Measurements from ENCODE around the gene POLDIP2.
A peak's percentile ranks its signal among the peaks of the same experiment; 100 is the strongest.

The POLDIP2 gene

GRCh38 chr17:28346199-28346580 is 11.1 kb downstream of the POLDIP2 start:
- peaks cover 72% of the 10 kb centered on the region for H3K36me3 ChIP-seq (replicated peaks)
- no peaks in the 10 kb centered on the region for H3K27me3 ChIP-seq (replicated peaks)
- TF ChIP-seq, protein P1, sequence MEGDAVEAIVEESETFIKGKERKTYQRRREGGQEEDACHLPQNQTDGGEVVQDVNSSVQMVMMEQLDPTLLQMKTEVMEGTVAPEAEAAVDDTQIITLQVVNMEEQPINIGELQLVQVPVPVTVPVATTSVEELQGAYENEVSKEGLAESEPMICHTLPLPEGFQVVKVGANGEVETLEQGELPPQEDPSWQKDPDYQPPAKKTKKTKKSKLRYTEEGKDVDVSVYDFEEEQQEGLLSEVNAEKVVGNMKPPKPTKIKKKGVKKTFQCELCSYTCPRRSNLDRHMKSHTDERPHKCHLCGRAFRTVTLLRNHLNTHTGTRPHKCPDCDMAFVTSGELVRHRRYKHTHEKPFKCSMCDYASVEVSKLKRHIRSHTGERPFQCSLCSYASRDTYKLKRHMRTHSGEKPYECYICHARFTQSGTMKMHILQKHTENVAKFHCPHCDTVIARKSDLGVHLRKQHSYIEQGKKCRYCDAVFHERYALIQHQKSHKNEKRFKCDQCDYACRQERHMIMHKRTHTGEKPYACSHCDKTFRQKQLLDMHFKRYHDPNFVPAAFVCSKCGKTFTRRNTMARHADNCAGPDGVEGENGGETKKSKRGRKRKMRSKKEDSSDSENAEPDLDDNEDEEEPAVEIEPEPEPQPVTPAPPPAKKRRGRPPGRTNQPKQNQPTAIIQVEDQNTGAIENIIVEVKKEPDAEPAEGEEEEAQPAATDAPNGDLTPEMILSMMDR (IDR thresholded peaks at IDR 0.05; ENCODE audit: low read depth, low read length, missing control alignments): no peak
- no peak overlapping the region for H3K4me3 ChIP-seq (ENCODE audit: low read depth, low read length)
- peak overlapping the region; percentile 64 for H3K27ac ChIP-seq
- no peak for DNase-seq
- in situ Hi-C loops (cut with HindIII; ENCODE audit: low pct_ligation_motif_present, low sequenced_read_pairs): no loop called here

DNA sequence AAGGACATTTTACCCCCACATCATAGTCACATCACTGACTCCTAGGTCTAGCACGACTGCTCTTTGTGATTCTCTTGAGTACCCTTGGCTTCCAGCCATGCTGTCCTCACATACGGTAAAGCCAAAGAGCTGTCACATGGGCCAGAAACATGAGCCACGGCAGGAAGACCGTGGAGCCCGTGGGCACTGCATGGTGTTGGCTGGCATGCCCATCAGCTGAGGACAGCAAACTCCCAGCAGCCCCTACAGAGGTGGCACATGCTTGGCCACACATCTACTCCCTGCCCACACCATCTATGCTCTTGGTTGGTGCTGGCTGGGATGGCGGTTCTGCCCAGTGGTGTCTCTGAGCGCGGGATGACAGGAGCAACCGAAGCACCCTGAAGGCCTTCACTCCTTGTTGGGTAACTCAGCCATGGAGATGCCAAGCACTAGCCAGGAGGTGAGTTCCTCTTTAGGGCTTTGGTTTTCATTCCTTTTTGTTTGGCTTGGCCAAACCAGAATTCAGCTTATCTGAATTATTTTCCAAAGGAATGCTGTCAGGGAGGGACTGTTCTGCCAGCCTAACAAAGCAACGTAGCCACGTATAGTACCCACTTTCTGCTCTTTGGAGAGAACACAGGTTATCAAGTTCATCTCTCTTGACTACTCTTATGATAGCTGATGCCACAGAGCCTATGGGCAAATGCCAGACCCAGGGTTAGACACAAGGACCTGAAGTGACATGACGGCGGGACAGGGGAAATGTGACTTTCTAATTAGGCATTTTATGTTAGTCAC is 11.7 kb downstream of the POLDIP2 start:
- in situ Hi-C loops (cut with HindIII; ENCODE audit: low pct_ligation_motif_present, low sequenced_read_pairs): no loop called here
- H3K4me3 ChIP-seq (ENCODE audit: low read depth, low read length): no peak overlapping the region
- no peak for DNase-seq
- TF ChIP-seq, protein P1 (IDR thresholded peaks at IDR 0.05; ENCODE audit: low read depth, low read length, missing control alignments): no peak
- H3K27me3 ChIP-seq (replicated peaks): no peaks in the 10 kb centered on the region
- H3K27ac ChIP-seq: peak overlapping the region; percentile 64
- peaks cover 71% of the 10 kb centered on the region for H3K36me3 ChIP-seq (replicated peaks)

DNA sequence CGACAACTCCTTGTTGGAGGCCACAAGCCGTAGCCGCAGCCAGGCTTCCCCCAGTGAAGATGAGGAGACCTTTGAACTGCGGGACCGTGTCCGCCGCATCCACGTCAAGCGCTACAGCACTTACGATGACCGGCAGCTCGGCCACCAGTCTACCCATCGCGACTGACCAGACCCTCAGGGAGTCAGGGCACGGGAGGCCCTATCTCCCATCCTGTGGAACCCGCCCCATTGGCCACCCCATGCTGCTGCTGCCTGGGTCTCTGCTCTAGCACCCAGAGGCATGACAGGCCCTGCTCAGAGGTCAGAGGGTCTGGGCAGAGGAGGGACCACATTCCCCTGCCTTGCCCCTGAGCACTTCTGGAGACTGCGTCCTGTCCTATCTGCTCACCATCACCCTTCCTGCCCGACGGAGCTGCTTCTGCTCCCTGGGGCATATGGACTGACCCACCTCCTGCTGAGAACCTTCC is 12.9 kb downstream of the POLDIP2 start:
- TF ChIP-seq, protein P1 (IDR thresholded peaks at IDR 0.05; ENCODE audit: low read depth, low read length, missing control alignments): no peak
- in situ Hi-C loops (cut with HindIII; ENCODE audit: low pct_ligation_motif_present, low sequenced_read_pairs): no loop called here
- Histone ChIP-seq H3K27me3 (replicated peaks) (no peaks in the 10 kb centered on the region), H3K36me3 (replicated peaks) (peaks cover 72% of the 10 kb centered on the region), H3K27ac (no peak overlapping the region), H3K4me3 (ENCODE audit: low read depth, low read length) (no peak overlapping the region)
- no peak for DNase-seq

GRCh38 chr17:28344011-28344410 is 13.3 kb downstream of the POLDIP2 start:
- DNase-seq: no peak
- TF ChIP-seq, protein P1 (IDR thresholded peaks at IDR 0.05; ENCODE audit: low read depth, low read length, missing control alignments): no peak
- in situ Hi-C loops (cut with HindIII; ENCODE audit: low pct_ligation_motif_present, low sequenced_read_pairs): no loop called here
- H3K4me3 ChIP-seq (ENCODE audit: low read depth, low read length): no peak overlapping the region
- H3K36me3 ChIP-seq (replicated peaks): peaks cover 72% of the 10 kb centered on the region
- H3K27ac ChIP-seq: no peak overlapping the region
- H3K27me3 ChIP-seq (replicated peaks): no peaks in the 10 kb centered on the region

DNA sequence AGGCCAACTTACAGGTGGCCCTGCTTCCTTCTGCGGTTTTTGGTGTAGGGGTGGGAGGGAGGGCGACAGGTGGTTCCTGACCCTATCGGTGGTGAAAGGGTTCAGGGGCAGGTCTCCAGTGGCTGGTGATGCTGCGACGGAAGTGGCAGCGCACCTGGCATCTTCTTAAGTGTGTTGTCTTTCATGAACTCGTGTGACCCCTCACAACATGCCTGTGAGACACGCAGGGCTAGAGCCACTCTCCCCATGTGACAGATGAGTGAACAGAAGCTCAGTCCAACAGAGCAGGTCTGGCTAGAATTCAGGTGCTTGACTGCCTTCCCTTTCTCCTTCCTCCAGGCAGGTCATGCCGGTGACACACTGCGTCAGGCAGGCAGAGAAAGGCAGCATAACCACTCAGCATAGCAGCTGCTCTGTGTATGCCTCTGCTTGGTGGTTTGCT is 13.8 kb downstream of the POLDIP2 start:
- TF ChIP-seq, protein P1 (IDR thresholded peaks at IDR 0.05; ENCODE audit: low read depth, low read length, missing control alignments): no peak
- no peak for DNase-seq
- in situ Hi-C loops (cut with HindIII; ENCODE audit: low pct_ligation_motif_present, low sequenced_read_pairs): no loop called here
- H3K27ac ChIP-seq: no peak overlapping the region
- H3K36me3 ChIP-seq (replicated peaks): peaks cover 67% of the 10 kb centered on the region
- no peaks in the 10 kb centered on the region for H3K27me3 ChIP-seq (replicated peaks)
- H3K4me3 ChIP-seq (ENCODE audit: low read depth, low read length): no peak overlapping the region

Data from brain microvascular endothelial cell (primary cell).